ENCODE results near the gene LHFPL6.

GRCh38 chr13:39444866-39445265 lies 158.1 kb downstream of the LHFPL6 start:
- TF ChIP-seq EZH2 (IDR thresholded peaks at IDR 0.05; ENCODE audit: low read depth, unreplicated experiment) (no peak), POLR2AphosphoS5 (IDR thresholded peaks at IDR 0.05; ENCODE audit: low read depth) (no peak), CTCF (conservative IDR thresholded peaks at IDR 0.05; ENCODE audit: low read depth in 2 of 2) (no peak), REST (IDR thresholded peaks at IDR 0.05; ENCODE audit: unreplicated experiment) (no peak), NANOG (IDR thresholded peaks at IDR 0.05; ENCODE audit: borderline replicate concordance) (no peak), ZNF114 (CRISPR knock-in tag; IDR thresholded peaks at IDR 0.05) (no peak), CREB1 (CRISPR knock-in tag; IDR thresholded peaks at IDR 0.05; ENCODE audit: low read depth) (no peak)

Measured in GM23338 (cell line).